Tibial artery (tissue), 4 donors: ENCODE data around the gene RIC8A.

Experiments used
- DNase-seq, 2 donors: peaks; one replicate each; pipeline ENCODE4 v3.0.0-alpha.2; 2019
- H3K27ac ChIP-seq, 2 donors: fragments of 200-600 bp; sonication (generic) in 1 of 2; 1 replicate in 1 of 2; 2 replicates in 1 of 2; pipeline ENCODE4 v1.5.1; 2018 to 2019; ENCODE audit warnings: mild to moderate bottlenecking in 1 of 2
- H3K27me3 ChIP-seq, 2 donors: fragments of 200-600 bp; sonication (generic) in 1 of 2; one replicate each; pipeline versions ENCODE4 v1.5.1 to v1.6.0; 2016 to 2019
- H3K36me3 ChIP-seq, 3 donors: fragments of 200-600 bp; sonication (generic) in 2 of 3; one replicate each; pipeline ENCODE4 v1.5.1; 2016 to 2019; ENCODE audit warnings: mild to moderate bottlenecking in 2 of 3
- H3K4me1 ChIP-seq, 4 donors: fragments of 200-600 bp; sonication (generic) in 2 of 4; 1 replicate in 3 of 4; 2 replicates in 1 of 4; pipeline ENCODE4 v1.5.1; 2016 to 2019
- H3K4me3 ChIP-seq, 2 donors: fragments of 200-600 bp; sonication (generic) in 1 of 2; 1 replicate in 1 of 2; 2 replicates in 1 of 2; pipeline ENCODE4 v1.5.1; 2018 to 2019; ENCODE audit warnings: mild to moderate bottlenecking in 2 of 2
- H3K9me3 ChIP-seq, 3 donors: fragments of 200-600 bp; sonication (generic) in 1 of 3; one replicate each; pipeline ENCODE4 v1.5.1; 2016 to 2019
- intact Hi-C: fragments of 100-400 bp; cut with DNase I; formaldehyde crosslinking; loops from one replicate; pipeline ENCODE4 v1.15.0; 2023; ENCODE audit warnings: low total_unique reads
- TF ChIP-seq, protein P1 (sequence below), 2 experiments: fragments of 200-600 bp in 1 of 2; fragments of 450-650 bp in 1 of 2; IDR thresholded peaks; one replicate each; pipeline ENCODE4 v1.5.1; 2017 to 2019; ENCODE audit warnings: antibody characterized with exemption in 2 of 2, mild to moderate bottlenecking in 1 of 2, moderate library complexity in 1 of 2

The RIC8A gene

DNA sequence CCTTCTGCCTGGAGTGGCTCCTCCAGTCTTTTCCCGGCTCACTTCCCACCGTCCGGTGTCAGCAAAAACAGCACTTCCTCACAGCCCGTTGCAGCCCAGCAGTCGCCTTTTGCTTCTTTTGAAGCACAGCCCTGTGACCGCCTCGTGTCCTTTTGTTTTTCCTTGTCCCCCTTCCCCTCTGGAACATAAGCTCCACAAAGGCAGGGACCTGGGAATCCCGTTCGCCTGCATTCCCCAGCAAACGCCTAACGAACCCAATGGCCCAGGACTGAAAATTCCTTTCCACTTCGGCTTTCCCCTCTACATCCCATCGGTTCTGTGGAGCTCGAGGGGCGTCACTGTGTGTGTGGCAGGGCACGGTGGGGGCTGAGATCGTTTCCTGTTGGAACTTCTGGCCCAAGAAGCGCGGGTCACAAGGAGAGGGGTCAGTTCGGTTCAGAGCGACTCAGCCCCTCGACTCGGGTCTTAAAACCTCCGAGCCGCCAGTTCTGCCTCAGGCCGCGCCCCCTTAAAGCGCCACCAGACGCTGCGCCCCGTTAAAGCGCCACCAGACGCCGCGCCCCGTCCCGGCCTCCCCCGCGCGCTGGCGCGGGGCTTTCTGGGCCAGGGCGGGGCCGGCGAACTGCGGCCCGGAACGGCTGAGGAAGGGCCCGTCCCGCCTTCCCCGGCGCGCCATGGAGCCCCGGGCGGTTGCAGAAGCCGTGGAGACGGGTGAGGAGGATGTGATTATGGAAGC is 841 bp downstream of the RIC8A start:
- TF ChIP-seq, protein P1, sequence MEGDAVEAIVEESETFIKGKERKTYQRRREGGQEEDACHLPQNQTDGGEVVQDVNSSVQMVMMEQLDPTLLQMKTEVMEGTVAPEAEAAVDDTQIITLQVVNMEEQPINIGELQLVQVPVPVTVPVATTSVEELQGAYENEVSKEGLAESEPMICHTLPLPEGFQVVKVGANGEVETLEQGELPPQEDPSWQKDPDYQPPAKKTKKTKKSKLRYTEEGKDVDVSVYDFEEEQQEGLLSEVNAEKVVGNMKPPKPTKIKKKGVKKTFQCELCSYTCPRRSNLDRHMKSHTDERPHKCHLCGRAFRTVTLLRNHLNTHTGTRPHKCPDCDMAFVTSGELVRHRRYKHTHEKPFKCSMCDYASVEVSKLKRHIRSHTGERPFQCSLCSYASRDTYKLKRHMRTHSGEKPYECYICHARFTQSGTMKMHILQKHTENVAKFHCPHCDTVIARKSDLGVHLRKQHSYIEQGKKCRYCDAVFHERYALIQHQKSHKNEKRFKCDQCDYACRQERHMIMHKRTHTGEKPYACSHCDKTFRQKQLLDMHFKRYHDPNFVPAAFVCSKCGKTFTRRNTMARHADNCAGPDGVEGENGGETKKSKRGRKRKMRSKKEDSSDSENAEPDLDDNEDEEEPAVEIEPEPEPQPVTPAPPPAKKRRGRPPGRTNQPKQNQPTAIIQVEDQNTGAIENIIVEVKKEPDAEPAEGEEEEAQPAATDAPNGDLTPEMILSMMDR (IDR thresholded peaks at IDR 0.05): no peak
- peaks cover 43 to 66% (median 58%) of the 10 kb centered on the region in 3 donors for H3K36me3 ChIP-seq
- H3K4me3 ChIP-seq: peak overlapping the region; percentile 93 to 97
- DNase-seq: peak; percentile 75 to 91
- H3K4me1 ChIP-seq: peaks cover 12 to 60% (median 52%) of the 10 kb centered on the region in 4 donors
- H3K27ac ChIP-seq: peak overlapping the region; percentile 96 to 97
- H3K9me3 ChIP-seq: no peaks in the 10 kb centered on the region
- H3K27me3 ChIP-seq: no peaks in the 10 kb centered on the region
- intact Hi-C loops: loop anchor here (5.0 kb wide), 1 partner anchor 239 kb away; no protein-coding TSS in a partner anchor

DNA sequence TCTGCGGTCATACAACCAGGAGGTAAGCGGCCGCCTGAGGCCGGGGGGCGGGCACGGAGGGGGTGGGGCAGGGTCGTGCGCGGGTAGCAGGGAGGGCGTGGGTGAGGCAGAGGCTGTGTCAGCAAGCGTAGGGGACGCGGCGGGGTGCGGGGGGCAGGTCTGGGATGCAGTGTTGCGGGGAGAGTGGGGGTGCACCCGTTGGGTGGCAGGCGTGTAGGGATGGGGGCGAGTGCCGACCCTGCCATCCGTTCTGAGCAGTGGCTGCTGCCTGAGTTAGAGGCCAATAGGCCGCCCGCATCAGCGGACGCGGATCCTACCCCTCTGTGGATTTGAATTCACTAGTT is 1.4 kb downstream of the RIC8A start:
- DNase-seq: no peak
- H3K27me3 ChIP-seq: no peaks in the 10 kb centered on the region
- peak overlapping the region; percentile 93 to 97 for H3K4me3 ChIP-seq
- no peaks in the 10 kb centered on the region for H3K9me3 ChIP-seq
- H3K4me1 ChIP-seq: peaks cover 12 to 55% (median 46%) of the 10 kb centered on the region in 4 donors
- TF ChIP-seq, protein P1 (IDR thresholded peaks at IDR 0.05): no peak
- peak overlapping the region; percentile 96 to 97 for H3K27ac ChIP-seq
- peaks cover 43 to 66% (median 58%) of the 10 kb centered on the region in 3 donors for H3K36me3 ChIP-seq
- intact Hi-C loops: loop anchor here (5.0 kb wide), 1 partner anchor 238 kb away; no protein-coding TSS in a partner anchor

DNA sequence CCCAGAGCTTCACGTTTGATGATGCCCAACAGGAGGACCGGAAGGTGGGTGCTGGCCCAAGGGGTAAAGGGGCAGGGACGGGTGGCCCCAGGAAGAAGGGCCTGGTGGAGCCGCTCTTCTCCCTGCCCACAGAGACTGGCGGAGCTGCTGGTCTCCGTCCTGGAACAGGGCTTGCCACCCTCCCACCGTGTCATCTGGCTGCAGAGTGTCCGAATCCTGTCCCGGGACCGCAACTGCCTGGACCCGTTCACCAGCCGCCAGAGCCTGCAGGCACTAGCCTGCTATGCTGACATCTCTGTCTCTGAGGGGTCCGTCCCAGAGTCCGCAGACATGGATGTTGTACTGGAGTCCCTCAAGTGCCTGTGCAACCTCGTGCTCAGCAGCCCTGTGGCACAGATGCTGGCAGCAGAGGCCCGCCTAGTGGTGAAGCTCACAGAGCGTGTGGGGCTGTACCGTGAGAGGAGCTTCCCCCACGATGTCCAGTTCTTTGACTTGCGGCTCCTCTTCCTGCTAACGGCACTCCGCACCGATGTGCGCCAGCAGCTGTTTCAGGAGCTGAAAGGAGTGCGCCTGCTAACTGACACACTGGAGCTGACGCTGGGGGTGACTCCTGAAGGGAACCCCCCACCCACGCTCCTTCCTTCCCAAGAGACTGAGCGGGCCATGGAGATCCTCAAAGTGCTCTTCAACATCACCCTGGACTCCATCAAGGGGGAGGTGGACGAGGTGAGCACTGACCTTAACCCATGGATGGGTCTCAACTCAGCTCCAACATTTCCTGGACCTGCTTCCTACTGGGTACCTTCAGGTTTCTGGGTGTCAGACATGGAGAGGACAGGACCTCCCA is 2.0 kb downstream of the RIC8A start:
- Histone ChIP-seq H3K4me3 (peak overlapping the region; percentile 93 to 97), H3K36me3 (peaks cover 45 to 66% (median 58%) of the 10 kb centered on the region in 3 donors), H3K27ac (peak overlapping the region; percentile 96 to 97), H3K27me3 (no peaks in the 10 kb centered on the region), H3K4me1 (peaks cover 12 to 49% (median 40%) of the 10 kb centered on the region in 4 donors), H3K9me3 (no peaks in the 10 kb centered on the region)
- no peak for DNase-seq
- TF ChIP-seq, protein P1 (IDR thresholded peaks at IDR 0.05): no peak
- intact Hi-C loops: loop anchor here (2.0 to 5.0 kb wide), 3 partner anchors 27 to 238 kb away; partner anchors contain the start of genes PSMD13 and SIRT3

DNA sequence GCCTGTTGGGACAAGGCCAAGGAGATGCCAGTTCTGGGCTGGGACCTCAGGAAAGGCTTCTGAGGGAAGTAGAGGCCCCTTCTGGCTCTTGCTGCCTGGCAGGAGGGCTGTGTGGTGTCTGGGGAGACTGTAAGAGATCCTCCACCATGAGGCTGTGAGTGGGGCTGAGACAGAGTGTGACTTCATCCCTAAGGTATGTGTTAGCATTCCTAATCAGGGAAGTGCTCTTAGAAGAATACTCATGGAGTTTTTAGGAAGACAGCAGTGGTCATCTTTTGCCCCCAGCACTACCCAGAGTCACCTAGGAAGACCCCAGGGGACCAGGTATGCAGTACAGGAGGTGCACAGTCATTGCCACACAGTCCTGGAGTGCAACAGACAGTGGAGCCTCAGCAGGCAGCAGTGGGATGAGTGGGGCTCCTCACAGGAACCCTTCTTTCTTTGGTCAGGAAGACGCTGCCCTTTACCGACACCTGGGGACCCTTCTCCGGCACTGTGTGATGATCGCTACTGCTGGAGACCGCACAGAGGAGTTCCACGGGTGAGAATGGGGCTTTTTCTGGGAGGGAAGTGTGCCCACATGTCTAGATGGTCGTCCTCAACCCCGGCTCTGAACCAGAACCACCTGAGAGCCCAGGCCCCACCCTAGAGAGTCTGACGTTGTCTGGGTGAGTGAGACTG is 2.8 kb downstream of the RIC8A start:
- H3K4me1 ChIP-seq: peaks cover 8 to 41% (median 33%) of the 10 kb centered on the region in 4 donors
- TF ChIP-seq, protein P1 (IDR thresholded peaks at IDR 0.05): no peak
- intact Hi-C loops: loop anchor here (2.0 to 5.0 kb wide), 2 partner anchors 27 to 147 kb away; partner anchors contain the start of genes PSMD13 and SIRT3
- peak overlapping the region in 1 of 2 donors; percentile 93 for H3K4me3 ChIP-seq
- DNase-seq: no peak
- H3K36me3 ChIP-seq: peaks cover 40 to 66% (median 60%) of the 10 kb centered on the region in 3 donors
- H3K9me3 ChIP-seq: no peaks in the 10 kb centered on the region
- H3K27ac ChIP-seq: peak overlapping the region; percentile 34 to 97
- no peaks in the 10 kb centered on the region for H3K27me3 ChIP-seq

DNA sequence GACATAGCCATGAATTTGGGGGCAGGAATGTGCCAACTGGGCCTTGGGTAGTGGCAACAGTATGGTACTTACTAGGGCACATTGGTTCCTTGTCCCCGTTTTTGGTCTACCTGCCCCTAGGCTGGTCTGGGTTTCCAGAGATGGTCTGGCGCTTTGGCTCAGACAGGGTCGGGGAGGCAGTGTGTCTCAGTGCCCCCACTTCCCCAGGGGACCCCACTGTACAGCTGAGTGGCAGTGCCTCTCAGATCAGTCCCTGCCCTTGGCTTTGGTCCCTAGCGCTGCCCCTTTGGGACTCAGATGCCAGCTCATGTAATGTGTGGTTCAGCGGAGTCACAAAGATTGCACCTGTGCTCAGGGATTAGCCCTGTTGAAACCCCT is 3.3 kb downstream of the RIC8A start:
- H3K4me3 ChIP-seq: no peak overlapping the region
- intact Hi-C loops: loop anchor here (2.0 to 5.0 kb wide), 2 partner anchors 26 to 147 kb away; partner anchors contain the start of genes PSMD13 and SIRT3
- peaks cover 40 to 66% (median 61%) of the 10 kb centered on the region in 3 donors for H3K36me3 ChIP-seq
- no peak for DNase-seq
- peak overlapping the region in 1 of 2 donors; percentile 97 for H3K27ac ChIP-seq
- TF ChIP-seq, protein P1 (IDR thresholded peaks at IDR 0.05): no peak
- H3K27me3 ChIP-seq: no peaks in the 10 kb centered on the region
- peaks cover 3 to 36% (median 27%) of the 10 kb centered on the region in 4 donors for H3K4me1 ChIP-seq
- H3K9me3 ChIP-seq: no peaks in the 10 kb centered on the region
